ENCODE measurements around the gene RIMBP2. TPM values are rescaled to one million over a fixed set of nuclear protein-coding genes. Genes with fewer than 3 reads are reported as not detected.

The RIMBP2 gene
- total and polyA plus RNA-seq, 2 experiments from 2014 or later = 0.31 to 0.37 TPM

DNA sequence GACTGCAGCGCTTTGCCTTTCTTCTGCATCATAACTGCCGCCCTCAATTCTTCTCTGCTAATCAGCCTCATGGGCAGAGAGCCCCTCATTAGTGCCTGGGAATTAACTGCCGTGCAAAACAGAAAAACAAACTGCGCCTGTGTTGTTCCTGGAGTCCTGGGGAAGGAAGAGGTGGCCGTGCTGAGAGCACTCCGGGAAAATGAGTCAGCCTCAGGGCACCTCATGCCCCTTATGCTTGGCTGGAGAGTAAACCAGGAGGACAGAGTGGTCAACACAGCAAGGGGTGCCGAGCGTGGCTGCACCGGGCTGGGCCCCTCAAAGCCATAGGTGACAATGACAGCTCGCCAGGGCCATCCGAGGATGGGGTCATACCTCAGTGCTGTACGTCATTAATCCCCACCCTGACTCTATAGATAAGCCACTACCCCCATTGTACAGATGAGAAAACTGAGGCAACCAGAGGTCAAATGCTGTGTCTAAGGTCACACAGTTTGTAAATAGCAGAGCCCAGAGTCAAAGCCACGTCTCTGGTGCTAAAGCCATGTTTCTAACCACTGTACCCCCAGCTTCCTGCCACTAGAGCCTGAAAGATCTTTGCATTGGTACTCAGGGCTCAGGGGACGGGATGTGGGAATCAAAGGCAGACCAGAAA, 74.4 kb downstream of the RIMBP2 start:
- H2AFZ ChIP-seq = no peak overlapping the region
- H3F3A ChIP-seq (replicated peaks; ENCODE audit: low read depth) = no peaks in the 10 kb centered on the region
- H4K20me1 ChIP-seq (replicated peaks; ENCODE audit: insufficient read depth) = no peaks in the 10 kb centered on the region
- no peaks in the 10 kb centered on the region for H3K4me1 ChIP-seq (ENCODE audit: insufficient read depth)
- H3K4me3 ChIP-seq = no peak overlapping the region
- H3K36me3 ChIP-seq (ENCODE audit: insufficient read depth) = no peaks in the 10 kb centered on the region
- peaks cover 20% of the 10 kb centered on the region; the same call in 1 of the 3 replicates for H3K36me3 Mint-ChIP-seq (ENCODE audit: low read depth)
- H3K79me2 ChIP-seq (replicated peaks; ENCODE audit: insufficient read depth) = no peaks in the 10 kb centered on the region
- H3K9me3 Mint-ChIP-seq = peaks cover 85% of the 10 kb centered on the region
- H3K4me3 Mint-ChIP-seq = no peak overlapping the region
- TF ChIP-seq ZNF114 (CRISPR knock-in tag; IDR thresholded peaks at IDR 0.05) (no peak), STAT1 (IDR thresholded peaks at IDR 0.05; ENCODE audit: unreplicated experiment) (no peak), ZNF331 (CRISPR knock-in tag; IDR thresholded peaks at IDR 0.05; ENCODE audit: low read depth) (no peak), NANOG (IDR thresholded peaks at IDR 0.05; ENCODE audit: borderline replicate concordance) (no peak)
- TF ChIP-seq, protein P1, sequence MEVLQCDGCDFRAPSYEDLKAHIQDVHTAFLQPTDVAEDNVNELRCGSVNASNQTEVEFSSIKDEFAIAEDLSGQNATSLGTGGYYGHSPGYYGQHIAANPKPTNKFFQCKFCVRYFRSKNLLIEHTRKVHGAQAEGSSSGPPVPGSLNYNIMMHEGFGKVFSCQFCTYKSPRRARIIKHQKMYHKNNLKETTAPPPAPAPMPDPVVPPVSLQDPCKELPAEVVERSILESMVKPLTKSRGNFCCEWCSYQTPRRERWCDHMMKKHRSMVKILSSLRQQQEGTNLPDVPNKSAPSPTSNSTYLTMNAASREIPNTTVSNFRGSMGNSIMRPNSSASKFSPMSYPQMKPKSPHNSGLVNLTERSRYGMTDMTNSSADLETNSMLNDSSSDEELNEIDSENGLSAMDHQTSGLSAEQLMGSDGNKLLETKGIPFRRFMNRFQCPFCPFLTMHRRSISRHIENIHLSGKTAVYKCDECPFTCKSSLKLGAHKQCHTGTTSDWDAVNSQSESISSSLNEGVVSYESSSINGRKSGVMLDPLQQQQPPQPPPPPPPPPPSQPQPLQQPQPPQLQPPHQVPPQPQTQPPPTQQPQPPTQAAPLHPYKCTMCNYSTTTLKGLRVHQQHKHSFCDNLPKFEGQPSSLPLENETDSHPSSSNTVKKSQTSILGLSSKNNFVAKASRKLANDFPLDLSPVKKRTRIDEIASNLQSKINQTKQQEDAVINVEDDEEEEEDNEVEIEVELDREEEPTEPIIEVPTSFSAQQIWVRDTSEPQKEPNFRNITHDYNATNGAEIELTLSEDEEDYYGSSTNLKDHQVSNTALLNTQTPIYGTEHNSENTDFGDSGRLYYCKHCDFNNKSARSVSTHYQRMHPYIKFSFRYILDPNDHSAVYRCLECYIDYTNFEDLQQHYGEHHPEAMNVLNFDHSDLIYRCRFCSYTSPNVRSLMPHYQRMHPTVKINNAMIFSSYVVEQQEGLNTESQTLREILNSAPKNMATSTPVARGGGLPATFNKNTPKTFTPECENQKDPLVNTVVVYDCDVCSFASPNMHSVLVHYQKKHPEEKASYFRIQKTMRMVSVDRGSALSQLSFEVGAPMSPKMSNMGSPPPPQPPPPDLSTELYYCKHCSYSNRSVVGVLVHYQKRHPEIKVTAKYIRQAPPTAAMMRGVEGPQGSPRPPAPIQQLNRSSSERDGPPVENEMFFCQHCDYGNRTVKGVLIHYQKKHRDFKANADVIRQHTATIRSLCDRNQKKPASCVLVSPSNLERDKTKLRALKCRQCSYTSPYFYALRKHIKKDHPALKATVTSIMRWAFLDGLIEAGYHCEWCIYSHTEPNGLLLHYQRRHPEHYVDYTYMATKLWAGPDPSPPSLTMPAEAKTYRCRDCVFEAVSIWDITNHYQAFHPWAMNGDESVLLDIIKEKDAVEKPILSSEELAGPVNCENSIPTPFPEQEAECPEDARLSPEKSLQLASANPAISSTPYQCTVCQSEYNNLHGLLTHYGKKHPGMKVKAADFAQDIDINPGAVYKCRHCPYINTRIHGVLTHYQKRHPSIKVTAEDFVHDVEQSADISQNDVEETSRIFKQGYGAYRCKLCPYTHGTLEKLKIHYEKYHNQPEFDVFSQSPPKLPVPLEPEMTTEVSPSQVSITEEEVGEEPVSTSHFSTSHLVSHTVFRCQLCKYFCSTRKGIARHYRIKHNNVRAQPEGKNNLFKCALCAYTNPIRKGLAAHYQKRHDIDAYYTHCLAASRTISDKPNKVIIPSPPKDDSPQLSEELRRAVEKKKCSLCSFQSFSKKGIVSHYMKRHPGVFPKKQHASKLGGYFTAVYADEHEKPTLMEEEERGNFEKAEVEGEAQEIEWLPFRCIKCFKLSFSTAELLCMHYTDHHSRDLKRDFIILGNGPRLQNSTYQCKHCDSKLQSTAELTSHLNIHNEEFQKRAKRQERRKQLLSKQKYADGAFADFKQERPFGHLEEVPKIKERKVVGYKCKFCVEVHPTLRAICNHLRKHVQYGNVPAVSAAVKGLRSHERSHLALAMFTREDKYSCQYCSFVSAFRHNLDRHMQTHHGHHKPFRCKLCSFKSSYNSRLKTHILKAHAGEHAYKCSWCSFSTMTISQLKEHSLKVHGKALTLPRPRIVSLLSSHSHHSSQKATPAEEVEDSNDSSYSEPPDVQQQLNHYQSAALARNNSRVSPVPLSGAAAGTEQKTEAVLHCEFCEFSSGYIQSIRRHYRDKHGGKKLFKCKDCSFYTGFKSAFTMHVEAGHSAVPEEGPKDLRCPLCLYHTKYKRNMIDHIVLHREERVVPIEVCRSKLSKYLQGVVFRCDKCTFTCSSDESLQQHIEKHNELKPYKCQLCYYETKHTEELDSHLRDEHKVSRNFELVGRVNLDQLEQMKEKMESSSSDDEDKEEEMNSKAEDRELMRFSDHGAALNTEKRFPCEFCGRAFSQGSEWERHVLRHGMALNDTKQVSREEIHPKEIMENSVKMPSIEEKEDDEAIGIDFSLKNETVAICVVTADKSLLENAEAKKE (CRISPR knock-in tag; IDR thresholded peaks at IDR 0.05) = no peak
- TF ChIP-seq, protein P2, sequence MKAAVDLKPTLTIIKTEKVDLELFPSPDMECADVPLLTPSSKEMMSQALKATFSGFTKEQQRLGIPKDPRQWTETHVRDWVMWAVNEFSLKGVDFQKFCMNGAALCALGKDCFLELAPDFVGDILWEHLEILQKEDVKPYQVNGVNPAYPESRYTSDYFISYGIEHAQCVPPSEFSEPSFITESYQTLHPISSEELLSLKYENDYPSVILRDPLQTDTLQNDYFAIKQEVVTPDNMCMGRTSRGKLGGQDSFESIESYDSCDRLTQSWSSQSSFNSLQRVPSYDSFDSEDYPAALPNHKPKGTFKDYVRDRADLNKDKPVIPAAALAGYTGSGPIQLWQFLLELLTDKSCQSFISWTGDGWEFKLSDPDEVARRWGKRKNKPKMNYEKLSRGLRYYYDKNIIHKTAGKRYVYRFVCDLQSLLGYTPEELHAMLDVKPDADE (IDR thresholded peaks at IDR 0.05) = no peak
- TF ChIP-seq, protein P3, sequence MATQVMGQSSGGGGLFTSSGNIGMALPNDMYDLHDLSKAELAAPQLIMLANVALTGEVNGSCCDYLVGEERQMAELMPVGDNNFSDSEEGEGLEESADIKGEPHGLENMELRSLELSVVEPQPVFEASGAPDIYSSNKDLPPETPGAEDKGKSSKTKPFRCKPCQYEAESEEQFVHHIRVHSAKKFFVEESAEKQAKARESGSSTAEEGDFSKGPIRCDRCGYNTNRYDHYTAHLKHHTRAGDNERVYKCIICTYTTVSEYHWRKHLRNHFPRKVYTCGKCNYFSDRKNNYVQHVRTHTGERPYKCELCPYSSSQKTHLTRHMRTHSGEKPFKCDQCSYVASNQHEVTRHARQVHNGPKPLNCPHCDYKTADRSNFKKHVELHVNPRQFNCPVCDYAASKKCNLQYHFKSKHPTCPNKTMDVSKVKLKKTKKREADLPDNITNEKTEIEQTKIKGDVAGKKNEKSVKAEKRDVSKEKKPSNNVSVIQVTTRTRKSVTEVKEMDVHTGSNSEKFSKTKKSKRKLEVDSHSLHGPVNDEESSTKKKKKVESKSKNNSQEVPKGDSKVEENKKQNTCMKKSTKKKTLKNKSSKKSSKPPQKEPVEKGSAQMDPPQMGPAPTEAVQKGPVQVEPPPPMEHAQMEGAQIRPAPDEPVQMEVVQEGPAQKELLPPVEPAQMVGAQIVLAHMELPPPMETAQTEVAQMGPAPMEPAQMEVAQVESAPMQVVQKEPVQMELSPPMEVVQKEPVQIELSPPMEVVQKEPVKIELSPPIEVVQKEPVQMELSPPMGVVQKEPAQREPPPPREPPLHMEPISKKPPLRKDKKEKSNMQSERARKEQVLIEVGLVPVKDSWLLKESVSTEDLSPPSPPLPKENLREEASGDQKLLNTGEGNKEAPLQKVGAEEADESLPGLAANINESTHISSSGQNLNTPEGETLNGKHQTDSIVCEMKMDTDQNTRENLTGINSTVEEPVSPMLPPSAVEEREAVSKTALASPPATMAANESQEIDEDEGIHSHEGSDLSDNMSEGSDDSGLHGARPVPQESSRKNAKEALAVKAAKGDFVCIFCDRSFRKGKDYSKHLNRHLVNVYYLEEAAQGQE (IDR thresholded peaks at IDR 0.05; ENCODE audit: unreplicated experiment) = no peak
- TF ChIP-seq, protein P4, sequence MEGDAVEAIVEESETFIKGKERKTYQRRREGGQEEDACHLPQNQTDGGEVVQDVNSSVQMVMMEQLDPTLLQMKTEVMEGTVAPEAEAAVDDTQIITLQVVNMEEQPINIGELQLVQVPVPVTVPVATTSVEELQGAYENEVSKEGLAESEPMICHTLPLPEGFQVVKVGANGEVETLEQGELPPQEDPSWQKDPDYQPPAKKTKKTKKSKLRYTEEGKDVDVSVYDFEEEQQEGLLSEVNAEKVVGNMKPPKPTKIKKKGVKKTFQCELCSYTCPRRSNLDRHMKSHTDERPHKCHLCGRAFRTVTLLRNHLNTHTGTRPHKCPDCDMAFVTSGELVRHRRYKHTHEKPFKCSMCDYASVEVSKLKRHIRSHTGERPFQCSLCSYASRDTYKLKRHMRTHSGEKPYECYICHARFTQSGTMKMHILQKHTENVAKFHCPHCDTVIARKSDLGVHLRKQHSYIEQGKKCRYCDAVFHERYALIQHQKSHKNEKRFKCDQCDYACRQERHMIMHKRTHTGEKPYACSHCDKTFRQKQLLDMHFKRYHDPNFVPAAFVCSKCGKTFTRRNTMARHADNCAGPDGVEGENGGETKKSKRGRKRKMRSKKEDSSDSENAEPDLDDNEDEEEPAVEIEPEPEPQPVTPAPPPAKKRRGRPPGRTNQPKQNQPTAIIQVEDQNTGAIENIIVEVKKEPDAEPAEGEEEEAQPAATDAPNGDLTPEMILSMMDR (conservative IDR thresholded peaks at IDR 0.05; ENCODE audit: low read depth in 2 of 2) = no peak
- no peak overlapping the region for H3K27ac Mint-ChIP-seq
- H3K27me3 Mint-ChIP-seq (ENCODE audit: insufficient read depth, low read depth, poor library complexity) = peaks cover 7% of the 10 kb centered on the region
- no peaks in the 10 kb centered on the region for H3K4me1 Mint-ChIP-seq
- no peak for DNase-seq (ENCODE audit: low spot score)
- no peak overlapping the region for H3K4me2 ChIP-seq
- H3K27me3 ChIP-seq (ENCODE audit: insufficient read depth) = no peaks in the 10 kb centered on the region
- no peaks in the 10 kb centered on the region for H3K9me2 ChIP-seq (ENCODE audit: insufficient read depth)
- no peak overlapping the region for H3K27ac ChIP-seq (ENCODE audit: low read depth)
- no peak for ATAC-seq
